ENCODE measurements around the gene MYL11.

- TF ChIP-seq CTCF (IDR thresholded peaks at IDR 0.05) (no peak), POLR2A (IDR thresholded peaks at IDR 0.05) (no peak)
Measured at GRCh38 chr16:30353438-30354129, 21.0 kb upstream of the MYL11 start.

Data from Peyer's patch (tissue), 4 donors.